HEK293T (cell line): Measurements from ENCODE around the gene IRAK1BP1.
"Not testable (repeated sequence)": the region's sequence is repeated elsewhere in the genome, so short reads cannot be mapped to it uniquely, and the experiment has no call there.

Experiments
- FOXM1 ChIP-seq: fragments of 450-650 bp; IDR thresholded peaks from 2 replicates; pipeline ENCODE4 v1.6.1; 2017; ENCODE audit warnings: mild to moderate bottlenecking, borderline replicate concordance
- SUZ12 ChIP-seq: fragments of 450-650 bp; IDR thresholded peaks from 2 replicates; pipeline ENCODE4 v1.6.1; 2016; ENCODE audit warnings: mild to moderate bottlenecking
- TARDBP ChIP-seq: fragments of 450-650 bp; IDR thresholded peaks from 2 replicates; pipeline ENCODE4 v1.6.1; 2016
- ZNF384 ChIP-seq: fragments of 450-650 bp; IDR thresholded peaks from 2 replicates; pipeline ENCODE4 v1.6.1; 2016

DNA sequence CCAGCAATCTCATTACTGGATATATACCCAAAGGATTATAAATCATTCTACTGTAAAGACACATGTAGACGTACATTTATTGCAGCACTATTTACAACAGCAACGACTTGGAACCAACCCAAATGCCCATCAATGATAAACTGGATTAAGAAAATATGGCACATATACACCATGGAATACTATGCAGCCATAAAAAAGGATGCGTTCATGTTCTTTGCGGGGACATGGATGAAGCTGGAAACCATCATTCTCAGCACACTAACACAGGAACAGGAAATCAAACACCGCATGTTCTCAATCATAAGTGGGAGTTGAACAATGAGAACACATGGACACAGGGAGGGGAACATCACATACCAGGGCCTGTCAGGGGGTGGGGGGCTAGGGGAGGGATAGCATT lies 22.6 kb downstream of the IRAK1BP1 start:
- not testable (repeated sequence) for TF ChIP-seq FOXM1, SUZ12, TARDBP, ZNF384
